IPS-18c (cell line): ENCODE results near the gene AADACL4.
A peak's percentile ranks its signal among the peaks of the same experiment; 100 is the strongest.

Experiments used
- H3K4me3 ChIP-seq: 2 replicates; pipeline ENCODE4 v1.7.0; 2013; ENCODE audit warnings: low read depth, mild to moderate bottlenecking, low read length, moderate library complexity; ENCODE audit not compliant: insufficient read depth
- H3K9me3 ChIP-seq: one replicate; pipeline ENCODE4 v1.6.1; 2013; ENCODE audit warnings: mild to moderate bottlenecking, low read length, moderate library complexity; ENCODE audit not compliant: control insufficient read depth, insufficient read depth

Gene AADACL4

DNA sequence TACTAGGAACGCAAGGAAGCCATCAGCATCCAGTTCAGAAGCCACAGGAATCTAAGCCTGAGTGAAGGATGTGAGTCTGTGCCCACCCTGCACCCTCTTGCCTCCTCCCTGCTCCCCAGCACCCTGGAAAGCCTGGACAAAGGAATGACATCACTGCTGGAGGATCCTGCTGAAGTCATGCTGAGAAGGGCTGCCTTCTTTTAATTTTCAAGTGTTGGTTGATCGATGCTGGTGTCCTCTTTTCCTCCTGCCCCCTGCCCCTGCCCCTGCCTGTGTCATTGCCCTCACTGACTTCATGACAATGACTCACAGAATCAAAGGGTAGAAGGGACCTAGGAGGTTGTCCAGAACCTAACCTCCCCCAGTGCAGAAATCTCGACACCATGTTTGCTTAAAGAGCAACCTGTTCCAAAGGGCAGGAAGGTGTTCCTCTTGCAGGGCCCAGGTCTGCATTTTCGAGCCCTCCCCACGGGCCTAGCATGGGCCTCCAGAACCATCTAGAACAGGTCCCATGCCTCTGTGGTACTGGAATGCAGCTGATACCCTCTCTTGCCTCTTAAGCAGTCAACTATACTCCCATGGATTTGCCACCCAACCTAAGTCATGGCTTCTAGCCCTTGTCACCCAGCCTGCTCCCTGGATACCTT lies 35.5 kb upstream of the AADACL4 start:
- H3K4me3 ChIP-seq = no peak overlapping the region

DNA sequence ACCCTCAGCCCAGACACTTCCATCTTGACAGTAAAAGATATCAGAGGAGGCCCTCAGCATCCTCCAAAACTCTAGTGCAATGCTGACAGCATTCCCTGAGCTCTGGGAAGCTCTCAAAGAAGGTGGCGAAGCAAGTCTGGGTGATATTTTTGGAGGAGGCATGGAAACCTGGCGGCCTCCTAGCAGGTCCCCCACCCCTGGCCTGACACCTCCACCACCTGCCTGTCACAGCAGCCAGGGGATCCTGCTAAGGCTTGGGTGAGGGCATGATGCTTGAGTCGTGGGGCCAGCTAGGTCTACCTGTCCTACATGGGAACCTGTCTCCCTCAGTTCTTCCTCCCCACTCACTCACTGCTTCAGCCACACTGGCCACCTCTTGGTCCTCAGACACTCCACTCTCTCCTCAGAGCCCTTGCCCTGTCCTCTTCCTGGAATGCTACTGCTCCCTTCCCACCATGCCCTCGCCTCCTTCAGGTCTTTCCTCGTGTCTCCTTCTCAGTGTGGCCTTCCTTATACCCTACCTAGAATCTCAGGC lies 34.3 kb upstream of the AADACL4 start:
- no peak overlapping the region for H3K4me3 ChIP-seq

More for the DNA sequence above, 35.5 kb upstream of the AADACL4 start:
- H3K9me3 ChIP-seq = peaks cover 6% of the 10 kb centered on the region

DNA sequence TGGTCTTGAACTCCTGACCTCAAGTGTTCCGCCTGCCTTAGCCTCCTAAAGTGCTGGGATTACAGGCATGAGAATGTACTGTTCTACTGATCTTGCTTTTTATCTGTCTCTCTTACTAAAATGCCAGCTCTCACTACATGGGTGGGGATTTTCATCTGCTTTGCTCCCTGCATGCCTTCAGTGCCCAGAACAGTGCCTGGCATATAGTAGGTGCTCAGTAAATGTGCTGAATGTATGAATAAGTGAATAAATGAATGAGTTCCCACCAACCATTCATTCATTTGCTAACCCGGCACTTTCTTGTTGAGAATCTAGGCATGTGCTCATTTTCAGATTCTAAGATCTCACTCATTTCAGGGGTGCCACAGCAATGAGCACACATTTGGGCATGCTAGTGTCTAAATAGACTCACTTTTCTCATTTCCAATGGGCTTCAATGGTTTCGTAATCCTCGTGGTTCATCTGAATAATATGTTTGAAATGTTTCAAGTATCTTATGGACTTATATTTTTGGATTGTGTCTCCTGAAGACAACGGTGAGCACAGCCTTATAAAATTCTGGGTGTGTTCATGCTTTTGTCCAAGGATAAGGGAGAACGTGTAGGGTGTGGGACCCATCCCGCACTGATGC lies 33.5 kb upstream of the AADACL4 start:
- Histone ChIP-seq H3K4me3 (no peak overlapping the region), H3K9me3 (peaks cover 6% of the 10 kb centered on the region)

More for the DNA sequence above, 34.3 kb upstream of the AADACL4 start:
- peaks cover 6% of the 10 kb centered on the region for H3K9me3 ChIP-seq

DNA sequence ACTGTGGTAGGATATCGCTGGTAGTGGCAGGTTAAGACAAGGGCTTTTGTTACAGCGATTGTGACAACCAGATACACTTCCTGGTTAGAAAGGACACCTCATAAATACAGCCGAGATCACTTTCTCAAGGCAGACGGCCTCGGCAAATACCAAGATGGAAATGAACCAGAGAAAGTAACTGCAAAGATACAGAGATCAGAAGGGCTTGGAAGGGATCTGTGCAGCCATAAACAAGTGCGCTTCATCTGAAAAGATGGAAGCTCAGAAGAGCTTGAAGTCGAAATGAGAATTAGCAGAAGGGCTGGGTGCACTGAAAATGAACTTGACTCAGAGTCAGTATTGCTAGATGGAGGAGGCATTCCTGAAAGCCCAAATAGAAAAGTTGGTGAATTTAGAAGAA lies 32.9 kb upstream of the AADACL4 start:
- Histone ChIP-seq H3K9me3 (peaks cover 6% of the 10 kb centered on the region), H3K4me3 (no peak overlapping the region)

DNA sequence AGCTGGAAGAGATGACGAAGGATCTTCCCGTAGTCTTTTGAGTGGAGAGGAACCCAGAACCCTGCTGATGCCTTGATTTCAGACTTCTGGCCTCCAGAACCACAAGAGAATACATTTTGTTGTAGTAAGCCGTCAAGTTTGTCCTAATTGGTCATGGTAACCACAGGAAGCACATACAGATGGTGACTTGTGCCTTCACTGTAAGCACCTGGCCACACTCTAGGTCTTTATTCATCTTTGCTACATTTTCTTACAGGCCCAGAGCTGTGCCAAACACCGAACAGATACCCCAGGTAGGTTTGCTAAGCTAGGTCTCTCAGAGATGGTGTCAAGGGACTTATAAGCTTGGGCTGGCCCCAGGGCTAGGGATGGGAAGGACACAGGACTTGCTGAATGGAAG lies 30.7 kb upstream of the AADACL4 start:
- H3K4me3 ChIP-seq = no peak overlapping the region
- peaks cover under 1% of the 10 kb centered on the region for H3K9me3 ChIP-seq

DNA sequence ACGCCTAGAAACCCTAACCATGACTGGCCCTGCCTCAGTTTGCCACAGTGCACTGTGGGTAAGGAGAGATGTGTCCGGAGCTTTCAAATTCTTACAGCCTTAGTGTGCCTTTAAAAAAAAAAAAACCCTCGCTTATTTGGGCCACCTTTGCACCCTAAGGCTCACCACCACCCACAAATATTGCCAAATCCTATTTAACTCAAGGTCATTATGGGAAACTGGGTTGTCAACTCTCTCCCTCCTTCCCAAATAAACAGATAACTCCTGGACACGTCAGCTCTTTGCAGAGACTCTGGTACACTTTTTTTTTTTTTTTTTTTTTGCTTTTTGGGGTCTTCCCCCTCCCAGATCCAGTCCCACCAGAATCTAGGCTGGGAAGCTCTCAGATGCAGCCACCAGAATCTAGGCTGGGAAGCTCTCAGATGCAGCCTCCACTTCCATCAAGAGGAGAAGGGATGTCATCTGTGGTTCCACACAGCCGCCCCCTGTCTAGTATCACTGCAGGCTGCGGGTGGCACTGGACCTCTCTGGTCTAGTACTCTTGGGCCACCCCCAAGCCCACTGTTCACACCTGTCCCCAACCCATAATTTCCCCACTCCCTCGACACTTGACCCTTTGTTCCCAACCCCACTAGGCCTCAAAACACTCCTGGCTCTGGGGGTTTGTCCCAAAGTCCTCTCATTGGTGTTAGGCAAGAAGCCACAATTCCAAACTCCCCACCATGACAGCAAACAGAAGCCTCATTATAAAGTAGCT lies 29.3 kb upstream of the AADACL4 start:
- H3K4me3 ChIP-seq = peak overlapping the region; percentile 32
- no peaks in the 10 kb centered on the region for H3K9me3 ChIP-seq

DNA sequence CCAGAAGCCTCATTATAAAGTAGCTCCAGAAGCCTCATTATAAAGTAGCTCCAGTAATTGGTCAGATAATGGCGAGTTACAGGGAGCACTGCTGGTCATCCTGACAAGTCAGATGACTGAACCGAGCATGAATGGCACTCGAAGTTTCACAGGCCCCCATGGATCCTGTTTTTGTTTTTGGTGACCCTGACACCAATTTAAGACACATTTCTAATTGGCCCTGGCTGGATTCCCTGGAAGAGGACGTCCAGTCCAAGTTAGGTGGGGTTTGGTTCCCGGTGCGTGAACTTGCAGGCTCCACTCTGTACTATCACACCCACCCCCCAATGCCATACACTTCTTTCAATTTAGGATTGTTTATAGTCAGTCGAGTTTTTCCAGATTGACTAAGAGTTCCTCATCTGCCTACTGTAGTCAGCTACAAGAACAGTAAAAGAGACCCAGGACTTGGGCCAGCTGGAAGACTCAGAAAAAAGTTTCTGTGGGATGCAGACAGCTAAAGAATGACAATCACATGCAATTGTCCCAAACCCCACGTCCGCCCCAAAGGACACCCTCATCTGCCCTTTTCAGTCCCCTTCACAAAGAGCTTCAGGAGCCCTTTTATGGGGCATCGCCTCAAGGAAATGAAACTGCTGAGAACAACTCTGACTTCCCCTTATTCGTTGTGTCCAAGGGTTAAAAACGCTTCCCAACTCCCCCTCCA lies 28.6 kb upstream of the AADACL4 start:
- H3K9me3 ChIP-seq = no peaks in the 10 kb centered on the region
- H3K4me3 ChIP-seq = peak overlapping the region; percentile 91

DNA sequence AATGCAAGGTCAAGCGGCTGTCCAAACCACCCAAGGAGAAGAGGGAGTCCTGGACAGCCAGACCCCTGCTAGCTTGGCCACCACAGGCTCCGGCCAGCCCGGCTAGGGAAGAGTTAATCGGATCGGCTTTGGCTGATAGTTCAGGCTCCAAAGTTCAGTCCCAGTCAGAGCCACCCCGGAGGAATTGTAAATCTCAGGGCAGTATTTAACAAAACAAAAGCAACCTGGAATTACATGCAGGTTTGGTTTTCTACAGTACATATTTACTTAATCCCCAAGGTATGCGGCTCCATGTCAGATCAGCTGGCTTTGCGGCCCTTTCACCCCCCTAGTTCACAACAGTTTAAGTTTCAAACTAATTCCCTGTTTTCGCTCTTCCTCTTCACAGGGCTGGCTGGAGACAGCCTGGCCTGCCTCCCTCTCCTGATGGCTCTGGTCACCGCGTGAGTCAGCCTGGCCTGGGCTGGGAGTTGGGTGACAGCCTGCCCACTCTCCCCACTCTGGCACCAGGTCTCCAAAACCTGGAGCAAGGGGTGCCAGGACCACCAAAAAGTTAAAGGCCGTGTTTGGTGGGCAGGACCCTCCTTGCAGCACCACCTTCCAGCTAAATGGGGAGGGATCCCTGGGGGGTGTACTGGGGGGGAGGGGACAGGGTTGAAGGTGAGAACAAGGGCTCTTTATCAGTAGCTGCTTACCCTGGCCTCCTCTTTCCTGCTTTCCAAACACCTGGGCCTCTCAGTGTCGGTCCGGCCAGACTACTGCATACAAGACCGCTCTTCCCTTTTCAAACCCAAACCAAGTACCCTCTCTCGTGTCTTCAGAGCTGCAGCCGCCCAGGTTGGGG lies 27.8 kb upstream of the AADACL4 start:
- H3K9me3 ChIP-seq = no peaks in the 10 kb centered on the region
- peak overlapping the region; percentile 91 for H3K4me3 ChIP-seq

DNA sequence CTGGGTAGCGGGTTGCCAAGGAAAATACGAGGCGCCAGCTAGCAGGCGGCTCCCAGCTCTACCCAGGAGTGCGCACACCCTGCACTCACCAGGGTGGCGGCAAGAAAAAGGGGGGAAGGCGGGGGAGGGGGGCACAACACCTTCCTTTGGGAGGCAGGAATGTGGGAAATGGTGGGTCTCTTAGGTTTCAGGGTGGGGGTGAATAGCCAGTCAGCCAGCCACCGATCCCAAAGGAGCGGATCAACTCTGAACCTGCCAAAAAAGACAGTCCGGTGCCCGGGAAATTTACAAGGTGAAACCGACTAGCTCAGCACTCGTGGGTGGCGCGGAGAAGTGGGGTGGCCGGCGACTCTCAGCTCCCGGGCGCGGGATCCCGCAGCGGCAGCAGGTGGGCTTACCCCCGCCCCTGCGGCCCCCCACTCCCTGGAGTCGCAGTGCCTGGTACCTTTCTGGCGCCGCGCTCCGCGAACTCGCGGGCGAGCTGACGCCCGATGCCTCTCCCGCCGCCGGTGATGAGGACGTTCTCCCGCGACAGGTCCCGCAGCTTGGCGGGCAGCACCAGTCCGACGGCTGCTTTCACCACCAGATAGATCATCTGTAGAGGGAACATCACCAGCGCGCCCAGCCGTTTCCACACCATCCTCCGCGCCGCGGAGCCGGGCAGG lies 27.0 kb upstream of the AADACL4 start:
- Histone ChIP-seq H3K4me3 (peak overlapping the region; percentile 91), H3K9me3 (no peaks in the 10 kb centered on the region)

DNA sequence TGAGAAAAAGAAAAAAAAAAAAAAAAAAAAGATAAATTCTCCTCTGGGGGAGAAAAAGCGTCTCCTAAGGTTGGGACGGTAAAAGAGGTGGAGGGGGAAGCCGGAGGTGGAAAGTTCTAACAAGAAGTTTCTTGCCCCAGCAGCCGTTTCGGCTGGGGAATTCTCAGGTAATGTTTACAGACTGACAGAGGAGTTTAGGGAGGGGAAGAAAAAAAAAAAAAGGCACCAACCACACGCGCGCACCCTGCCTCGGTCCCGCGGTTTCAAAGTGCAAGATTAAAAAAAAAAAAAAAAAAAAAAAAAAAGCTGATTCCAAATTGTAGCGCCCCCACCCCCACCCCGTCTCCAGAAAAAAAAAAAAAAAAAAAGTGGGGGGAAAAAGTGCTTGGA lies 26.4 kb upstream of the AADACL4 start:
- peak overlapping the region; percentile 91 for H3K4me3 ChIP-seq
- H3K9me3 ChIP-seq = no peaks in the 10 kb centered on the region

DNA sequence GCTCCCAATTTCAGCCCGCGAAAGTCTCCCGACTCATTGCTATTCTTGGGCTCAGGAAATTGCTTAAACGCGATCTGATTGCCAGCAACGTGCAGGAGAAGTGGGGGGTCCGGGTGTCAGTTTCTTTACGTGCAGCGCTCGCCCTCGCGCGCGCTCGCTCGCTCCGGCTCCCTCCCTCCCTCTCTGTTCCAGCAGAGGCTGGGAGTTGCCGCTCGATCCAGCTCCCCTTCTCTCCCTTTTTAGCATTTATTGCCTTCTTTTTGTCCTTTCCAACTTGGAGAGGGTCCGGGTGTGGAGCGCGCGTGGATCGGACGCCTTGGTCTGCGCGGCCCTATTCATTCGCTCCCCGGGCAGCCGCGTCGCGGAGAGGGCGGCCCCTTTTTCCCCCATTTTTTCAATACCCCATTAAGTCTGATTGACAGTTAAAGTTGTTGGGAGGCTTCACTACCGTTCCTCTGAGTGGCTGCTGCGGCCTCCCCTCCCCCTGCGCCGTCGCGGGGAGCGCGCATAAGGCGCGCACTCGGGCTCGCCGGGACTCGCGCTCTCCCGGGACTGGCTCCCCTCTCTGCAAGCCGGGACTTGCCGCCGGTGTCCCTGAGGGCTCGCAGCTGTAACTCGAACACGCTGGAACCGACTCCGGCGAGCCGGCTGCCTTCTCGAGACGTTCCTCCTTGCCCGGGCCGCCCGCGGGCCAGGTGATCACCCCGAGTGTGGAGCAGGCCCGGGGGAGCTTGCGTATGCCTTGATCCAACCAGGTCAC lies 25.8 kb upstream of the AADACL4 start, which contains the start of gene DHRS3:
Gene DHRS3 (minus strand): TSS at position 310 of the 760 bp plus-strand sequence. CDS start 862 bp downstream, outside the sequence.
- H3K9me3 ChIP-seq = no peaks in the 10 kb centered on the region
- H3K4me3 ChIP-seq = peak within 1 kb of the TSS; percentile 91

DNA sequence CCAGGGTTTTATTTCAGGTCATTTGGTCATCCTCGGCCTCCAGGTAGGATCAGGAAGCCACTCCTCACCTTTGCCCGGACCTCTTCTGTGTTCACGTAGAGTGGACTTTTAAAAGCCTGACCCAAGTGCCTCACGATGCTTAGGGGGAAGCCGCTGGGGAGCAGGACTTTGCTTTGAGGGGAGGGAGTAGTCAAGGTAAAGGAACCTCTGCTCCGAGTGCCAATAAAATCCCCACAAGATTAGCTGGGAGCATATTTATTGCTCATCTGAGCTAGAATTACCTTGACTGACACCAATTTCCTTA lies 25.3 kb upstream of the AADACL4 start:
- Histone ChIP-seq H3K4me3 (peak overlapping the region; percentile 91), H3K9me3 (no peaks in the 10 kb centered on the region)

DNA sequence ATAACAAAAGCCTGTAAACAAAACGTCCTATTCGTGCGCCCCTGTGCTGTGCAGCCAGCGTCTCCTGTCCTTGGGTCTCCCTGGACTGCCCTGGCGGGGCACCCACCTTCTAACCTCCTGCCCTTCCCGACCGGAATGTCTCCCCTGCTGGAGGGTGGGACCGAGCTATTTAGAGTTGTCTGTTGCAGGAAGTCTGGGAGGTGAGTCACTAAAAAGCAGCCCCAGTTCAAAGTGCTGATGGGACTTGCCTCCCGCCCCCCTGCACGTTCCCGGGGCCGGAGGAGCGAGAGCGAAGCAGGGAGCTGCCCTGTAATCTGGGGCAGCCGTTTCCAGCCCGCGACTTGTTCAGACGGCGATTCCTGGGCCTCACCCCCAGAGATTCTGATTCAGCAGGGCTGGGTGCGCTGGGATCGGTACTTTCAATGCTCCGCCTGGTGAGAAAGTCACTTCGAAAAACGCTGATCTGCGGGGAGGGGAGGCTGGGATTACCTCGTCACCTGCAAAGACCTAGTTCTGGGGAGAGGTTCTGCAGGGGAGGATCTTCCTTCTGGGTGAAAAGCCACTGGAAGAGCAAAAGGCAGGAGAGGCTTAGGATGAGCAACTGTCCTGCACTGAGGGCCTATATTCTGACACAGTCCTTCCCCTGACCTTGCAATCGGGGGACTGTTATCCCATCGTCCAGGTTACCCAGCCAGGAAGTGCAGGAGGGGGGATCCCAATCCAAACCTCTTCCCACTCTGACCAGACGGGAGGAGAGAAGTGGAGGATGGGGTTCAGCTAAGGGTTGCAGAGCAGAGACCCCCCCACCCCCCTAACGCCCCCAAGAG lies 24.7 kb upstream of the AADACL4 start:
- peak overlapping the region; percentile 91 for H3K4me3 ChIP-seq
- H3K9me3 ChIP-seq = no peaks in the 10 kb centered on the region

DNA sequence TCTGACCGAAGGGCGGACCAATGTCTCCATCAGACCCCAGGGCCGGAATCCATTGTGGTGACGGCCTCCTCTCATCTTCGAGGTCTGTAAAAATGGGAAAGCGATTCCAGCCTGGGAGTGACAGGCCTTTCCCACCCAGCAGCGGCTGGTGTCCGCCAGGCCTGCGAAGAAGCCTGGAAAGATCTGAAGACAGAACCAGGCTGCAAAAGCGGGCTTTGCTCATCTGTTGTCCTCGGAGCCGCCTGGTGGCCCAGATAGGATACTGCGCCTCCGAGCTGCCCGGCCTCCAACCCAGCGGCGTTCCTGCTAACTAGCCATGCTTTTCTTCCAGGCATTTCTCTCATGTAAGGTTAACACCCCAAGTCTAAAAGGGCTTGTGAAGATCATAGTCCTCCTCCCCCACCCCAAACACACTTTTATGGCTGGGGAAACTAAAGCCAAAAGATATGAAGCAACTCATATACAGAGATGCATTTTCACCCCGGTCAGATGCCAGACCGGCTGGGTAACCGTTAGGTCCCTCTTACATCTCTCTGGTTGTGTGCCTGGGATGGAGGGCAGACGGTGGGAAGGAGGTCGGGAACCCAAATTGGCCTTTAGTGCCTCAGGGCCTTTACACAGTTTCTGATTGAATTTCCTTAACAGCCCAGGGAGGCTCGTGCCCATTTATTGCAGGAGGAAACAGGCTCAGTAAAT lies 23.9 kb upstream of the AADACL4 start:
- Histone ChIP-seq H3K9me3 (no peaks in the 10 kb centered on the region), H3K4me3 (peak overlapping the region; percentile 91; the same call in 1 of the 2 replicates)
